K562 (cell line): ENCODE measurements around the gene IPO7. TPM values are rescaled to one million over a fixed set of nuclear protein-coding genes. Genes with fewer than 3 reads are reported as not detected.

Source experiments
- ATAC-seq: fragments of 200-7000 bp; cut with Tn5 transposase; 3 replicates; pipeline ENCODE4 v1.9.1; 2020; ENCODE audit warnings: moderate library complexity
- BruUV-seq: library from RNA; stranded (reverse); fragments of 400-500 nt; replicated peaks from 2 replicates; lab custom pipeline; 2021; lab: Mats Ljungman, UMichigan
- CTCF ChIA-PET: fragments of 300-600 bp; formaldehyde crosslinking; extraction: SDS; loops from one replicate; lab custom pipeline; 2021; ENCODE audit warnings: low intra/inter-chr PET ratio; lab: Yijun Ruan, JAX
- POLR2A ChIA-PET: fragments of 300-600, 350-650 bp; sonication (Branson Sonifier 250); formaldehyde crosslinking; extraction: SDS; loops from one replicate; lab custom pipeline; 2021; ENCODE audit warnings: antibody characterized with exemption, inconsistent platforms; lab: Yijun Ruan, JAX
- DNase-seq, 4 experiments: peaks; one replicate each; pipeline versions ENCODE4 v3.0.0 to v3.0.0-alpha.2; 2011 to 2018; ENCODE audit warnings: low spot score in 3 of 4, mixed read lengths in 3 of 4; ENCODE audit errors: extremely low read depth in 1 of 4
- FAIRE-seq: peaks from 2 replicates; lab custom pipeline; 2011; peaks lifted over from hg19 to GRCh38; lab: Jason Lieb, UNC
- H2AFZ ChIP-seq: 2 replicates; pipeline ENCODE4 v1.6.0; 2011; ENCODE audit warnings: low read depth, low read length, control low read depth, inconsistent platforms
- H3K27ac ChIP-seq: fragments of 200-600 bp; 3 replicates; pipeline ENCODE4 v1.8.0; 2011; ENCODE audit warnings: low read depth, mild to moderate bottlenecking, control low read depth, inconsistent platforms, low read length, moderate library complexity, mixed read lengths; ENCODE audit errors: extremely low read depth
- H3K27me3 ChIP-seq, 2 experiments: fragments of 300-600 bp in 1 of 2; 2 replicates in 1 of 2; 3 replicates in 1 of 2; pipeline versions ENCODE4 v1.6.0 to v1.8.0; 2011; ENCODE audit warnings: inconsistent platforms in 2 of 2, low read length in 2 of 2, mild to moderate bottlenecking in 1 of 2, mixed read lengths in 1 of 2, moderate library complexity in 1 of 2; ENCODE audit not compliant: control insufficient read depth in 2 of 2, insufficient read depth in 2 of 2
- H3K36me3 ChIP-seq: fragments of 300-600 bp; 3 replicates; pipeline ENCODE4 v1.8.0; 2011; ENCODE audit warnings: mild to moderate bottlenecking, low read length, inconsistent platforms; ENCODE audit not compliant: control insufficient read depth, insufficient read depth
- H3K4me1 ChIP-seq, 2 experiments: fragments of 200-600 bp in 1 of 2; replicated peaks in 1 of 2; 2 replicates in 1 of 2; 3 replicates in 1 of 2; pipeline versions ENCODE4 v1.5.1 to v1.8.0; 2011; ENCODE audit warnings: inconsistent platforms in 2 of 2, low read length in 2 of 2, mild to moderate bottlenecking in 1 of 2, mixed read lengths in 1 of 2, moderate library complexity in 1 of 2; ENCODE audit not compliant: control insufficient read depth in 2 of 2, insufficient read depth in 2 of 2
- H3K4me2 ChIP-seq: 2 replicates; pipeline ENCODE4 v1.6.1; 2011; ENCODE audit warnings: low read length, control low read depth, inconsistent platforms, mixed read lengths; ENCODE audit not compliant: insufficient read depth
- H3K4me3 ChIP-seq: fragments of 200-600 bp; sonication (generic), shearing (Covaris generic); 2 replicates; pipeline ENCODE4 v1.5.1; 2016; ENCODE audit warnings: control low read depth, inconsistent platforms
- H3K79me2 ChIP-seq: fragments of 200-600 bp; 3 replicates; pipeline ENCODE4 v1.8.0; 2011; ENCODE audit warnings: low read length, inconsistent platforms; ENCODE audit not compliant: control insufficient read depth, insufficient read depth
- H3K9ac ChIP-seq, 2 experiments: 2 replicates each; pipeline versions ENCODE4 v1.6.0 to v1.6.1; 2011; ENCODE audit warnings: low read depth in 2 of 2, low read length in 2 of 2, control low read depth in 1 of 2, inconsistent platforms in 1 of 2, mild to moderate bottlenecking in 1 of 2, mixed read lengths in 1 of 2; ENCODE audit not compliant: insufficient read depth in 1 of 2
- H3K9me1 ChIP-seq: one replicate; pipeline ENCODE4 v1.6.0; 2011; ENCODE audit warnings: inconsistent platforms, mild to moderate bottlenecking, low read length, moderate library complexity; ENCODE audit not compliant: control insufficient read depth, insufficient read depth
- H3K9me3 ChIP-seq: replicated peaks from 2 replicates; pipeline ENCODE4 v1.5.1; 2011; ENCODE audit warnings: low read depth, low read length, inconsistent platforms; ENCODE audit not compliant: control insufficient read depth, insufficient read depth
- H4K20me1 ChIP-seq: replicated peaks from 2 replicates; pipeline ENCODE4 v1.6.1; 2011; ENCODE audit warnings: low read length, inconsistent platforms, mixed read lengths; ENCODE audit not compliant: control insufficient read depth, insufficient read depth
- BDP1 ChIP-seq: IDR thresholded peaks from 3 replicates; pipeline ENCODE4 v1.6.1; 2011; ENCODE audit not compliant: insufficient read length, insufficient read depth
- C11orf30 ChIP-seq: fragments of 450-650 bp; IDR thresholded peaks from 2 replicates; pipeline ENCODE4 v1.6.1; 2016; ENCODE audit warnings: low read depth, mild to moderate bottlenecking
- EP300 ChIP-seq: IDR thresholded peaks from 2 replicates; pipeline ENCODE4 v1.6.1; 2012; ENCODE audit warnings: low read length, improper control_type of control experiment
- EZH2 ChIP-seq: IDR thresholded peaks from 2 replicates; pipeline ENCODE4 v1.6.1; 2012; ENCODE audit warnings: low read depth, mild to moderate bottlenecking, inconsistent platforms, low read length, borderline replicate concordance
- MAFG ChIP-seq: fragments of 450-650 bp; conservative IDR thresholded peaks from 2 replicates; pipeline ENCODE4 v1.6.1; 2016; ENCODE audit warnings: missing genetic modification characterization, missing compliant biosample characterization
- ZNF146 ChIP-seq: IDR thresholded peaks from one replicate; pipeline ENCODE4 v1.6.1; 2018; ENCODE audit warnings: missing compliant biosample characterization; ENCODE audit not compliant: unreplicated experiment
- ZNF316 ChIP-seq: fragments of 450-650 bp; IDR thresholded peaks from 2 replicates; pipeline ENCODE4 v1.6.1; 2016
- WGBS: fragments of 100-300 bp; shearing (Covaris generic); methylation state at CpG from one replicate; pipeline ENCODE4 v1.1.6; 2016; ENCODE audit warnings: low coverage, mixed read lengths; ENCODE audit not compliant: insufficient coverage; ENCODE audit errors: missing lambda C conversion rate; 5-methylcytosine and 5-hydroxymethylcytosine counted together
- in situ Hi-C: fragments of 300-500 bp; cut with MboI; formaldehyde crosslinking; loops from 4 replicates; pipeline ENCODE4 v1.15.0; 2018; ENCODE audit warnings: inconsistent platforms, mixed read lengths
- intact Hi-C: fragments of 100-400 bp; cut with micrococcal nuclease; formaldehyde crosslinking; loops from 2 replicates; pipeline ENCODE4 v1.14.2; 2022
- polyA plus RNA-seq, 8 experiments: library from polyadenylated mRNA; depleted of rRNA in 4 of 8; stranded (reverse) in 5 of 8; unstranded in 3 of 8; fragments of >200 nt; fragmentation: Nextera tagmentation in 2 of 8; fragmentation: Illumina TruSeq in 1 of 8; extraction: Ambion mirVana in 2 of 8; extraction: Trizol in 1 of 8; gene quantifications; 2 replicates each; pipeline versions ENCODE4 v1.2.1 to v1.2.3, GENCODE V29; 2011 to 2014; ENCODE audit warnings: inconsistent platforms in 1 of 8, missing spikeins in 1 of 8
- total RNA-seq, 7 experiments: library from RNA; depleted of rRNA in 6 of 7; stranded (reverse); fragments of >200 nt in 6 of 7; fragmentation: Illumina TruSeq in 2 of 7; extraction: Trizol in 2 of 7; gene quantifications; 2 replicates each; pipeline versions ENCODE4 v1.2.1 to v1.2.3, GENCODE V29; 2011 to 2021; ENCODE audit warnings: low replicate concordance in 1 of 7
- TF ChIP-seq, protein P1 (sequence below): fragments of 200-400 bp; formaldehyde crosslinking; IDR thresholded peaks from 2 replicates; pipeline ENCODE4 v1.6.1; 2017; ENCODE audit warnings: mild to moderate bottlenecking, low read depth, low read length, moderate library complexity

IPO7 gene
- total and polyA plus RNA-seq, 9 of the 15 experiments (the other 6 are each of a cell fraction or from before 2014, with no cell fraction given), result 23.6 to 138 (median 110) TPM

GRCh38 chr11:9341638-9342178 lies 42.7 kb upstream of the IPO7 start:
- H3K9ac ChIP-seq, result no peak overlapping the region
- FAIRE-seq, result no peak
- no TSS peak for BruUV-seq
- in situ Hi-C loops, result no loop called here
- POLR2A ChIA-PET, result interaction anchor here (0.7 to 1.8 kb wide), 4 partner anchors 10 to 27 kb away, joined by 3 to 4 read pairs (median 4); partner anchors contain the start of gene TMEM41B
- H3K9me1 ChIP-seq, result no peaks in the 10 kb centered on the region
- no peaks in the 10 kb centered on the region for H3K4me1 ChIP-seq
- H4K20me1 ChIP-seq, result no peaks in the 10 kb centered on the region
- no peaks in the 10 kb centered on the region for H3K27me3 ChIP-seq
- WGBS, result 52% methylated on average over 2 of the region's 5 CpGs
- no peaks in the 10 kb centered on the region for H3K9me3 ChIP-seq
- no peak for DNase-seq
- no peak for ATAC-seq
- intact Hi-C loops, result no loop called here
- CTCF ChIA-PET, result no interaction called here
- no peaks in the 10 kb centered on the region for H3K36me3 ChIP-seq
- no peak overlapping the region for H3K4me2 ChIP-seq
- no peaks in the 10 kb centered on the region for H3K79me2 ChIP-seq
- TF ChIP-seq C11orf30 (peak; percentile 50; the same call in 1 of the 2 replicates), ZNF316 (peak; percentile 81), MAFG (peak; percentile 23), BDP1 (no peak)
- H3K4me3 ChIP-seq, result no peak overlapping the region
- H2AFZ ChIP-seq, result no peak overlapping the region
- no peak overlapping the region for H3K27ac ChIP-seq

DNA sequence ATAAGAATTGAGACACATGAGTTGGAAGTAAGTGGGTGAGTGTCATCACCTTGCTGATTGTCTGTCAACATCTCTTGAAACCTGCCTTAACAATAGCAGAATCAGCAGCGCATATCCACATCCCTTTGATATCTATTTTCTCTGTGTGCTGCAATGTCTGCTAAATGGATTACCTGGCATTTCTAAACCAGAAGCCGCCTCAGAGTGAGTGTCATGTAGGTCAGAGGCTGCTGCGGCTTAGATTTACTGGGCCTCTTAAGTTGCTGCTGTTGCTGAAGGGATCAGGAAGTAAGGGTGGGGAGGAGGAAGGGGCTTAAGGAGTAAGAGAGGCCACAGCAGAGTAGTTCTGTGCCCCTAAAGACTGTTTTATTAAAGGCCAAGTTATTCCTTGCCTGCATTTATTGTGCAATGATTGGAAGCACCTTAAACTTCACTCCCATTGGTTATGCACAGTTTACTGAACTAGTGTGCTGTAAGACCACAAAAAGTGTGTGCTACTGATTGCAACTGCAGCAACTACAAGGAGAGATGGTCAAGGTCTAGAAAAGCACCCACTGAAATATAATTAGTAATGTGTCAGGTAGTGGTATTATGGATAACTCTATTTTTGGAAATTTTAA lies 40.3 kb upstream of the IPO7 start:
- Histone ChIP-seq H3K4me1 (peaks cover 0 to 11% of the 10 kb centered on the region in 2 experiments; a peak in 2 of 5 replicates), H3K9me3 (no peaks in the 10 kb centered on the region), H3K4me2 (no peak overlapping the region), H3K27me3 (no peaks in the 10 kb centered on the region), H3K9ac (no peak overlapping the region), H4K20me1 (no peaks in the 10 kb centered on the region), H2AFZ (peak overlapping the region; percentile 64; the same call in 1 of the 2 replicates), H3K36me3 (no peaks in the 10 kb centered on the region), H3K27ac (no peak overlapping the region), H3K4me3 (no peak overlapping the region), H3K9me1 (no peaks in the 10 kb centered on the region), H3K79me2 (no peaks in the 10 kb centered on the region)
- ATAC-seq, result no peak
- in situ Hi-C loops, result no loop called here
- intact Hi-C loops, result no loop called here
- POLR2A ChIA-PET, result no interaction called here
- no TSS peak for BruUV-seq
- 43% methylated on average over 3 of the region's 3 CpGs for WGBS
- no peak for DNase-seq
- FAIRE-seq, result no peak
- CTCF ChIA-PET, result no interaction called here
- TF ChIP-seq ZNF146 (CRISPR knock-in tag) (no peak), EP300 (no peak), EZH2 (no peak)
- TF ChIP-seq, protein P1, sequence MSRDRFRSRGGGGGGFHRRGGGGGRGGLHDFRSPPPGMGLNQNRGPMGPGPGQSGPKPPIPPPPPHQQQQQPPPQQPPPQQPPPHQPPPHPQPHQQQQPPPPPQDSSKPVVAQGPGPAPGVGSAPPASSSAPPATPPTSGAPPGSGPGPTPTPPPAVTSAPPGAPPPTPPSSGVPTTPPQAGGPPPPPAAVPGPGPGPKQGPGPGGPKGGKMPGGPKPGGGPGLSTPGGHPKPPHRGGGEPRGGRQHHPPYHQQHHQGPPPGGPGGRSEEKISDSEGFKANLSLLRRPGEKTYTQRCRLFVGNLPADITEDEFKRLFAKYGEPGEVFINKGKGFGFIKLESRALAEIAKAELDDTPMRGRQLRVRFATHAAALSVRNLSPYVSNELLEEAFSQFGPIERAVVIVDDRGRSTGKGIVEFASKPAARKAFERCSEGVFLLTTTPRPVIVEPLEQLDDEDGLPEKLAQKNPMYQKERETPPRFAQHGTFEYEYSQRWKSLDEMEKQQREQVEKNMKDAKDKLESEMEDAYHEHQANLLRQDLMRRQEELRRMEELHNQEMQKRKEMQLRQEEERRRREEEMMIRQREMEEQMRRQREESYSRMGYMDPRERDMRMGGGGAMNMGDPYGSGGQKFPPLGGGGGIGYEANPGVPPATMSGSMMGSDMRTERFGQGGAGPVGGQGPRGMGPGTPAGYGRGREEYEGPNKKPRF, result no peak
